Muscle of back (tissue), 11 donors: ENCODE results near the gene WDHD1. TPM values are rescaled to one million over a fixed set of nuclear protein-coding genes. Genes with fewer than 3 reads are reported as not detected.
A peak's percentile ranks its signal among the peaks of the same experiment; 100 is the strongest.
"Not testable (repeated sequence)": the region's sequence is repeated elsewhere in the genome, so short reads cannot be mapped to it uniquely, and the experiment has no call there.

Source experiments
- DNase-seq, 3 donors: peaks; one replicate each; pipeline versions ENCODE4 v3.0.0 to v3.0.0-alpha.2; 2013
- polyA plus RNA-seq, 10 donors: library from polyadenylated mRNA; unstranded; fragments of 120-200 nt; gene quantifications; one replicate each; pipeline ENCODE4 v1.2.1, GENCODE V29; 2013; ENCODE audit not compliant: insufficient read length in 10 of 10

Gene WDHD1
- polyA plus RNA-seq, 10 donors = 7.0 to 11.7 (median 8.7) TPM

GRCh38 chr14:54974788-54975414 lies 52.0 kb downstream of the WDHD1 start:
- DNase-seq = no peak

- DNase-seq = no peak
Observed at GRCh38 chr14:54967496-54967895, 59.4 kb downstream of the WDHD1 start.

- no peak for DNase-seq
Observed at GRCh38 chr14:54955143-54955542, 71.8 kb downstream of the WDHD1 start.

DNA sequence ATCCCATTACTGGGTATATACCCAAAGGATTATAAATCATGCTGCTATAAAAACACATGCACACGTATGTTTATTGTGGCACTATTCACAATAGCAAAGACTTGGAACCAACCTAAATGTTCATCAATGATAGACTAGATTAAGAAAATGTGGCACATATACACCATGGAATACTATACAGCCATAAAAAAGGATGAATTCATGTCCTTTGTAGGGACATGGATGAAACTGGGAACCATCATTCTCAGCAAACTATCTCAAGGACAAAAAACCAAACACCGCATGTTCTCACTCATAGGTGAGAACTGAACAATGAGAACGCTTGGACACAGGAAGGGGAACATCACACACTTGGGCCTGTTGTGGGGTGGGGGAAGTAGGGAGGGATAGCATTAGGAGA lies 73.3 kb downstream of the WDHD1 start:
- not testable (repeated sequence) for DNase-seq

- not testable (repeated sequence) for DNase-seq
Observed at GRCh38 chr14:54952803-54953202, 74.1 kb downstream of the WDHD1 start.

DNA sequence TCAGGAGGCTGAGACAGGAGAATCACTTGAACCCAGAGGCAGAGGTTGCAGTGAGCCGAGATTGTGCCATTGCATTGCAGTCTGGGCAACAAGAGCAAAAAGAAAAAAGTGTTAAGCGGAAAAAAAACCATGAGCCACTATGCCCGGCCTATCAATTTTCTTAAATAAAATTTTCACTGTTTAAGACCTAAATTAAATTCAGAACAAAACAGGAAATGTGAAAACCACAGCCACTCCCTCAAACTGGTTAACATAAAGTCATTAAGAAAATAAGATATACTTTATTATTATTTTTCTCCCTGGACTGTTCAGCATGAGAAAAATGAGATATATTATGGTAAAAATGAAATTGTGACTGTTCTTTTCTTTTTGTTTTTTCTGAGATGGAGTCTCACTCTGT lies 79.7 kb downstream of the WDHD1 start:
- DNase-seq = no peak

- no peak for DNase-seq
Observed at GRCh38 chr14:54946500-54946899, 80.4 kb downstream of the WDHD1 start.

DNA sequence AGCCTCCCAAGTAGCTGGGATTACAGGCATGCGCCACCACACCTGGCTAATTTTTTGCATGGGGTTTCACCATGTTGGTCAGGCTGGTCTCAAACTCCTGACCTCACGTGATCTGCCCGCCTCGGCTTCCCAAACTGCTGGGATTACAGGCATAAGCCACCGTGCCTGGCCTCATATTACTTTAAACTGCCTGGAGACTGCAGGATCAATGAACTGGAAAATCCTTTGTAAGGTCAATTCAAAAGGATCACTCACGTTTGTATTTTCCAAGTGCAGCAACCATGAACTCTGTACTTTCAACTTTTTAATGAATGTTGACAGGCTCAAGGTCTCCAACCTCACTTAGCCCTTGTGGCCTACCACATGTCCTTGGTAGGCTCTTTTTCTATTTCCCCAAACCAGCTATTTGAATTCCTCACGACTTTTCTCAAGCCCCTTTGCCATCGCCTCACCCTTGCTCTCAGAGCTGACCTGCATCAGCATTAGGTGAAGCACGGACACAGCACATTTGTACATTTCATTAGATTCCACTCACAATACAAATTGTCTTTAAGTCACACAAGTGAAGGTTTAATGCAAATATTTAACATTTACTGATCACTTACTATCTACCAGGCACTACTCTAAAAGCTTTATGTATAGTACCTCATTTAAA lies 82.0 kb downstream of the WDHD1 start:
- DNase-seq = no peak

DNA sequence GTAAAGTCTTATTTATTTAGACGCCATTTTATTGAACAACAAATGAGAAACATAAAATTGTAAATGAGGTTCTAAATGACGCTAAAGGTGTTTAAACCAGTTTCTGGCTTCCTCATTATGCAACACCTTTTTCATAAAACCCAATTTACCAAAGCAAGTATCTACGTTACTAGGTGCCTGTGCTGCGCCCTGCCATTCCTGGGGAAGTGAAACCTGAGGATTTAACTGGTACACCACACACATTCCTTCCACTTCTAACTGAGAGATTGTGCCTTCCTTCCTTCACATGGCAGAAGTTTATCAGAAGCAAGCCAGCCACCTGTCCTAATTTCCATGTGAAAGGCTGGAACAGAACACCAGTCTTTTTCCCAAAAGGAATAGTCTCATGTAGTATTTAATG lies 84.0 kb downstream of the WDHD1 start:
- peak in 1 of 3 donors; percentile 12 for DNase-seq

GRCh38 chr14:54936816-54937215 lies 90.1 kb downstream of the WDHD1 start:
- no peak for DNase-seq

GRCh38 chr14:54935958-54936357 lies 90.9 kb downstream of the WDHD1 start:
- no peak for DNase-seq

DNA sequence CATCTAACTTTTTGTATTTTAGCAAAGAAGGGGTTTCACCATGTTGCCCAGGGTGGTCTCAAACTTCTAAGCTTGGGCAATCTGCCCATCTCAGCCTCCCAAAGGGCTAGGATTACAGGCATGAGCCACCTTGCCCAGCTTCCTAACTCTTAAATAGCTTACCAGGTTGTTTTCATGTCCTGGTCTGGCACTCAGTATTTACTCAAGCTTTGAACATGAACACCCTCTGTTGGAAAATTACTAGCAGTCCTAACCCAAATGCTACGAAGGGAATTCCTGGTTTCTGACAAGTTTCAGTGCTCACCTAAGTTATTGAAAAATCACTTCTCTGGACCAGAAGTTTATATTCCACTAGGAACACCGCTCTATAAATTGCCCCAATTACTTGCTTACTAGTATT lies 91.8 kb downstream of the WDHD1 start:
- DNase-seq = no peak

GRCh38 chr14:54933006-54933405 lies 93.9 kb downstream of the WDHD1 start:
- no peak for DNase-seq

DNA sequence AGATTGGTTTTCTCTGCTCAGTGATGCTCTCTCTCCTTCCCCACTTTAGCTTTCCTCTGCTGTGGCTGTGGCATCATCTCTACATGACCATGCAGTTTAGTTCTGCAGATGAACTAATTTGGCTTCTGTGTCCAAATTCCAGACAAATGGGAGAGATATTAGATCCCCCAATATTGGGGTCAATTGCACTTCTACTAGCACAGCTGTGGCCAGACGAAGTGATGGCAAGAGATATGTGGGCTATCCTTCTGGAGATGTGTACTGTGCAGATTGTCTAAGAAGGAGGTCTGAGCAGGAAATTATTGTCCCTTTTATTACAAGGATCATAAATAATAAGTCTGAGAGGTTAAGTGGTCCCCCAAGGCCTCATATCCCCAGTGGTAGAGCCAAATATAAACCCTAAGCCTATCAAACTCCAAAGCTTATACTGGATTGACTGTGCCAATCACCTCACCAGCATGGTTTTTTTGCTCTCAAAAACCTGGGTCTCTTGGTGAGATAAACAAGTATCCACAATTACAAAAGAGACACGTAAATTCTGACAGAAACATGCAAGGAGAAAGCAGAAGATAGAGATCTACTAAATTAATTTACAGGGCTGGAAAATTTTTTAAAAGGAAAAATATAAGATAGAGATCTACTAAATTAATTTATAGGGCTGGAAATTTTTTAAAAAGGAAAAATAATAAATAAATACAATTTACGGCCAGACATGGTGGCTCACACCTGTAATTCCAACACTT lies 95.1 kb downstream of the WDHD1 start:
- DNase-seq = no peak

DNA sequence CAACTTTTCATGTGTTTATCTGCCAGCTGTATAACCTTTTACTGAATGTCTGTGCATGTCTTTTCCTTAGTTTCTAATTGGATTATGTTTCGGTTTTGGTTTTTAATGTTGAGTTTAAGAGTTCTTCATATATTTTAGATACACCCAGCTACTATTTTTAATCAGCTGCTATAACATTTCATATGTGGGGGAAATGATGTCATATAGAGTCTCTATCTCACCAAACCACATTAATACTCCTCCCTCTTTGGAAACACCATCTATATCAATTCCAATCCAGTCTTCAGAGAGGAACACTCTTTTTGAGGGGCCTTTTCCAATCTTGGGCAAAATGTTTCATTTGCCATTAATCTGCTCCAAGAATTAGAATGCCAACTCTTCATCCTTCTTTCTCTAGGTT lies 95.8 kb downstream of the WDHD1 start:
- no peak for DNase-seq

GRCh38 chr14:54929556-54929955 lies 97.3 kb downstream of the WDHD1 start:
- no peak for DNase-seq

- DNase-seq = no peak
Observed at GRCh38 chr14:54928216-54928615, 98.7 kb downstream of the WDHD1 start.

DNA sequence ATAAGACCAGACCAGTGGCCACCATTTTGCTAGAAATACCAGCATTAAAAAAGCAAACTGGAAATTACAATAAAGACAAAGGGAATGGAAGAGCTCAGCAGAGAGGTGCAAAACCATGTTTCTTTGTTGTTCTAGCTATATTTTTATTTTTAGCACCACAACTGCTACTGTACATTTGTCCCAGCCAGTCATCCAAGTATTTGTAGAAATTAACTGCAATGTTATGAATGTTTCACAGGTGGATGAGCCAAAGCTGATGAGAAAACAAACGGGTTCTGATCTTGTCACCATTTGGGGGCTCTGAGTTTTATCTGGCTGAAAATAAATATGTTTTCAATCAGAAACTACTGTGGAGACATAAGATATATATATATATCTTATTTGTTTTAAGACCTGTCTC lies 99.3 kb downstream of the WDHD1 start:
- no peak for DNase-seq

GRCh38 chr14:54926570-54926969 lies 100.3 kb downstream of the WDHD1 start:
- DNase-seq = not testable (repeated sequence)

DNA sequence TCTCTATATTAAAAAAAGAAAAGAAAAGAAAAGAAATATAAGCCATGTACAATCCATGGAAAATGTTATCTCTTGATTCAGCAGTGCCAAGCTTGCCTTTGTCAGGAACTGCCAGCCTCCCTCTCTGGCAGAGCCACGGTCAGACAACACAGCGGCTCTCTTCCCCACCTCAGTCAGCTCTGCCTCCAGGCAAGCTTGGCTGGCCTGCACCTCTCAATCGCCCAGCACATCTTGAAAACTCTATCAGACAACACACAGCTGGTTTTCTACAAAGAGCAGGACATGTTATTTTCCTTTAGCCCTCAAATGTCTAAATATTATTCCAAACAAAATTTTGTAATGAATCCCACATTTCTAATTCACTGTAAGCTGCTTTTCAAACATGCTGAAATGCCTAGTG lies 104.3 kb downstream of the WDHD1 start:
- DNase-seq = peak in 1 of 3 donors; percentile 6

GRCh38 chr14:54920052-54920451 lies 106.8 kb downstream of the WDHD1 start:
- no peak for DNase-seq

DNA sequence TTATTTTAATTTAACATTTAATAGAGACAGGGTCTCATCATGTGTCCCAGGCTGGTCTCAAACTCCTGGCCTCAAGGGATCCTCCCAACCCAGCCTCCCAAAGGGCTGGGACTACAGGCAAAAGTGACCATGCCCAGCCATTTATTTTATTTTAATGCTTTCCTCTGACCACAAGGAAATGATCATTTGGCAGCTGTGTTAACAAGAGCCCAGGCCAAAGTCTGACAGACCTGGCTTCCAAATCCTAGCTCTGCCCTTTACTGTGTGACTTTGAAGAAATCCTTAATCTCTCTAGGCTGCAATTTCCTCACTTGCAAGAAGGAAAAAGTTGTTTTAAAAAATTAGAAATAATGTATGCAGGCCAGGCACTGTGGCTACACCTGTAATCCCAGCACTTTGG lies 107.6 kb downstream of the WDHD1 start:
- DNase-seq = no peak

- DNase-seq = peak in 2 of 3 donors; percentile 8 to 30
Observed at GRCh38 chr14:54918427-54918826, 108.5 kb downstream of the WDHD1 start.
